Activated effector memory CD4-positive, alpha-beta T cell treated with anti-CD3 and anti-CD28 coated beads, Interleukin-2, amount 50 U/mL, for 16 hours (primary cell): ENCODE results near the gene ST3GAL3.

Source experiments
- DNase-seq: peaks from one replicate; pipeline ENCODE4 v3.0.0-alpha.2; 2020

Gene ST3GAL3

DNA sequence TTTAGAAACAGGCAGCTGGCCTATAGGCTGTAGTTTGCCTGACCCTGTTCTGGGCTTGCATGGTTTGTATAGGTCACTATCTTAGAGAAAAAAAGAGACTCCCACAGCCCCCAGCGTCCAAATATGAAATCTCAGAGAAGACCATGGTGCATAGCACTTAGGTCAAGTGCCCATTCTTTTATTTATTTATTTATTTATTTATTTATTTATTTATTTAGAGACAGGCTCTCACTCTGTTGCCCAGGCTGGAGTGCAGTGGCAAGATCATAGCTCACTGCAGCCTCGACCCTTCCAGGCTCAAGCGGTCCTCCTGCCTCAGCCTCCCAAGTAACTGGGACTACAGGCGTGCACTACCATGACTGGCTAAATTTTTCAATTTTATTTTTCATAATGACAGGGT lies 175.4 kb downstream of the ST3GAL3 start:
- no peak for DNase-seq

DNA sequence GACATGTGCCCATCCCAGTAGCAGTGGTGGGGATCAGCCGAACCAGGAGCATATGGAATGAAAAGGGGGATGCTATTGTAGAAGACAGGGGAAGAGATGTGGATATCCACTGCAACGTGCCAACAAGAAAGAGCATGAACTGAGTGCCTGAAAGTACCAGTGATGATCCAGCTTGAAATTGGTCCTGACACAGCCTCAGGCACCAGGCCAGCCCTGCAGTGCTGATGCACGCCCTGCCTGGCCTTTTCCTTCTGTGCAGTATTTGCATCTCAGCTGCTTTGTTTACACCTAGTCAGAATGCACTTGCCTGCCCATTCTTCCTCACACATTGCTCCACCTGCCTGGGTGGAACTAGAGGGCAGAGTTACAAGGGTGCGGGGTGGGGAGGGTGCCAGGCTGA lies 176.0 kb downstream of the ST3GAL3 start:
- DNase-seq, result no peak

DNA sequence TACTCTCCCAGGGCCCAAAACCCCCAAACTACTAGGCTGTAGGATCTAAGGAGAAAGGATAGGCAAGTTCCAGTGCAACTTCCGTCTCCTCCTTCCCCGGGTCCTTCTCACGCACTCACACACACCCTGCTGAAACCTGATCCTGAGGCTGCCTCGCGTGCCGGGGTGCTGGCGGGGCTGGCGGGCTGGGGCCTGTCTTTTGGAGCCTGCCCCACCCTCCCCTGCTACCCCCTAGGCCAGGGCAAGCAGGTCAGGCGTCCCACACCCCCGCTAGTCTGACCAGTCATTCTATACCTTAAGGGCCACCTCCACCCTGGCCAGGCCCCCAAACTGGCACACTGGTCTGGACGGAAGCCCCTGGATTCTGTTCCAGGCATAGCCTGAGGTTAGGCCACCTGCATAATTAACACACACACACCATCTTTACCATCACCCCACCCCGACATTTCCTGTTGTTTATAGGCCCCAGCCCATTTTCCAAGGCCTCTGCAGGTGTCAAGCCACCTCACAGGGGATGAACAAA lies 178.0 kb downstream of the ST3GAL3 start:
- no peak for DNase-seq

DNA sequence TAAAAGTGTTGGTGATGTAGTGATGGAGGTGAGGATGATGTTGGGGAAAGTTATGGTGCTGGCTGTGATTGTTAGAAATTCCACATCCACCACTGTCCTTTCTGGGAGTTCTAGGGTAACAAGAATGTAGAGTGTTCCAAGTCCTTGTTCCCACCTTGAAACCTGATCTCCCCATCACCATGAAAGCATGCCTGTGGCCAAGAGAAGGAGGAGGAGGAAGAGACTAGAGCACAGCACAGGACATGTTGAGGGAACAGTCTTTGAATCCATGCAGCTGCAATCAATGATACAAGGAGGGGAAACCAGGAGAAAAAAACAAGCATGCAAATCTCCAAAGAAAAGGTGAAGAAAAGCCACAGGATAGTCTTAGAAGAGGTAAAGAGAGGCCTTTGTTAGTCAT lies 180.4 kb downstream of the ST3GAL3 start:
- no peak for DNase-seq

DNA sequence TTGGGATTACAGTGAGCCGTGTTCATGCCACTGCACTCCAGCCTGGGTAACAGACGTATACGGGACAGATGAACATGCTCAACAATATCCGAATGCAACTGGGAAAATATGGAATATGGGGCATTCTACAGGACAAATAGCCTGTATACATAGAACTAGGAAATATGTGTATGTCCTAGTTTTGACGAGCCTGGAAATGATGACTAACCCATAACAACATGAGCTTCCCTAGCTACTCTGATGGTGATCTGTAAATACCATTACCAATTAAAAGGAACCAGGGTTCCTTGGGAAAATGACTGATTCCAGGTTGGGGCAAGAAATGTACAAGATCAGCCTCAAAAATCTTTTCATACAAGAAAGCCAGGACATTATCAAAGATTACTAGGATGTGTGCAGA lies 183.5 kb downstream of the ST3GAL3 start:
- no peak for DNase-seq

DNA sequence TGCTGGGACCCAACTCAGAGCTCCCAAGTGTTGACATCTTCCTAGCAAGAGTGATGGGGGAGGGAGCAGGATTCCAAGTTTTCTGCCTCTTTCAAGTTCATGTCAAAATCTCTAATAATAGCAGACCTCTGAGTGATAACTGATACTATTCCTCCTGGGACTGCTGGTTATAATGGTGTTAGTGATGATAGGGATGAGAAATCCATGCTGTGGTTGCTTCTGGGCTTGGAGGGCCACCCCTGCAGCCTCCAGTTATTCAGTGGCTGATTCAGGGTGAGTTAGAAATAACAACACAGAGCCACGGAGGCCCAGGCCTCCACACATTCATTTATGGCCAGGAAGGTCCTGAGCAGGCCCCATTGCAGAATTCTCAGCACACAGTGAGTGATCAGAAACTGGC lies 185.7 kb downstream of the ST3GAL3 start:
- DNase-seq, result no peak

DNA sequence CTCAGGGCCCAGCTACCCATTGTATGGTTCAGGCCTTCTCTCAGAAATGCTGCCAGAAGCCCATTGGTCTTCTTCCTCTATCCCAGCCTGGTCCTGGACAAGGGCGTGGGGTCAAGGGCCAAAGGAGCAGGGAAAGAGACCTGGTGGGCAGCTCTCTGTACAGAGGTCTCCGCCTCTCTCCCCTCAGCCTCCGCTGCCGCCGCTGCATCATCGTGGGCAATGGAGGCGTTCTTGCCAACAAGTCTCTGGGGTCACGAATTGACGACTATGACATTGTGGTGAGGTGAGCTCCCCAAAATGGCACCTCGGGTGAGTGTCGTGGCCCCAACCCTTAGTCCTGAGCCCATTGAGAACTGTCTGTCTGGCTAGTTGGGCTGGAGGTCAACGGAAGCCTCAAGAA lies 191.6 kb downstream of the ST3GAL3 start:
- no peak for DNase-seq

DNA sequence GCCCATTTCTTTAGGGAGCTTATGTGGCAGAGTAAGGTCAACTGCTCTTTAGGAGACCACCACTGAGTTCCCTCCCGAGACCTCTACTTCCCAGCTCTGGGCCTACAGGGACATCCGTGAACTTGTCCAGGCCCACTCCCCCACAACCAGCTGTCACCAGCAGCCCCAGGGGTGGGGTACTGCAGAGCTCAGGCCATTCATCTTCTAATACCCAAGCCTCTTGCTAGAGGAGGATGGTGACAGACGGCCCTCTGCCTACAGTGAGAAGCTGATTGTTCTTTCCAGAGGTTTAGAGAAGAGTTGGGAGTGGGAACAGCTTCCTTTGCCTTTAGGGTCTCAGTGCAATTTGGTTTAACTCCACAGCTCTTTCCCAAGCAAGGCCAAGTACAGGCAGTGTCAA lies 193.1 kb downstream of the ST3GAL3 start:
- DNase-seq, result no peak

DNA sequence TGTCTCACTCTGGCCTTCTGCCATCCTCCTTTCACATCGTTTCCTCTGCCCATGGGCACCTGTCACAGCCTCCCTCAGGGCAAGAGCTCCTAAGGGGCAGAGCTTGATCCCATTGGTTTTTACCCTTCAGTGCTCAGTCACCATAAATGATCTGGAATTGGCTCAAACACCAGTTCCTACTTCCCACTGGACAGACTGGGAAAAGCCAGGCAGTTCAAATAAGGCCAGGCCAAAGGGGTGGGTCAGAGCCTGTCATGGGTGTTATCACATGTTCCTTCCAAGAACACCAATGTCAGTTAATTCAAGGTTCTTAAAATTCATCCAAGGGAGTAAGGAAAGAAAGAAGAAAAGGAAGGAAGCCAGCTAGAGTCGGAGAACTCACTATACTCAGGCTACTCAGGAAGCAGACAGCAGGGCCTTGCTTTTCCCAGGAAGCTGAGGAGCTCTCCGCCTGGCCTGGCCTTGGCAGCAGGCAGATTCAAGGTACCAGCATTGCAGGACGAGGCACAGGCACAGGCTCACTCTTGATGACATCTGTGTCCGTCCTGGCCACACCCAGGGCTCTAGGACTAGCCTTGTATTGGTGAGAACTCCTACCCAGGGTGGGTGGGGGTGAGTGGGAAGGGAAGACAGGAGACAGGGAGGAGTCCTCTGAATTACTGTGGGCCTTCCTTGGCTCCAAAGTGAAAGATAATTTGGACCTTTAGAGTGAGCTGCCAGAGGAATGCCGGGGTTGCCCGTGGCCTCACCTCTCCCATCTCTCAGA lies 194.0 kb downstream of the ST3GAL3 start:
- DNase-seq, result no peak

DNA sequence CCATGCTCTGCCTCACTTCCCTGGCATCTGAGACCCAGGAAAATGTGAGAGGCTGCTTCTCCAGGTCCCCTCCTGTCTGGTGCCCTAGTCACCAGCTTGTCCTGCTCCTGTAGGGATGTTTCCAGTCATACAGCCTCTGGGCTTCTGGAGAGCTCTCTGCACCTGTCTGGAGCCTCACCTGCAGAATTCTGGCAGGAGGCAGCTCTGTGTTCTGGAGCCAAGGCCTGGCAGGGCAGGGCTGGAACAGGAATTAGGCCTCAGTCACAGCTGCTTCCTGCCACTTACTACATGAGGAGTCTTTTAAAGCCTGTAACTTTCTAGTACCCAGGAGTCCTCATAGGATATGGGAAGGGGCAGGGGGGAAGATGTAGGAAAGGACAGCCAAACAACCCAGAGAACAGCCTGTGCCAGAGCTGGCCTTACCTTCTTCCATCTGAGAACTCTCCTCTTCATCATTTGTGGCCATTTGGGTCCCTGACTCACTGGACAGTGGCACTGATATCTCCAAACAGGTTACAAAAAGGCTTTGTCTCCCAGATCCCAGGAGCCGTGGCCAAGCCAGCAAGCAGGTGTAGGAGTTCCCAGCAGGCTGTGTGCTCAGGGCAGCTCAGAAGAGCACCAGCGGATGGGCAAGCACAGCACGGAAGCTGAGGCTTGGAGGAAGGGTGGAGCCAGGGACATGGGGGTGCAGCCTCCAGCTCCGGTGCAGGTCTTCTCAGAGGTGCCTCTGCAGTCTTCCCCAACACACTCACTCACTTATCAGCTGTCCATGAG lies 194.9 kb downstream of the ST3GAL3 start:
- DNase-seq, result no peak

DNA sequence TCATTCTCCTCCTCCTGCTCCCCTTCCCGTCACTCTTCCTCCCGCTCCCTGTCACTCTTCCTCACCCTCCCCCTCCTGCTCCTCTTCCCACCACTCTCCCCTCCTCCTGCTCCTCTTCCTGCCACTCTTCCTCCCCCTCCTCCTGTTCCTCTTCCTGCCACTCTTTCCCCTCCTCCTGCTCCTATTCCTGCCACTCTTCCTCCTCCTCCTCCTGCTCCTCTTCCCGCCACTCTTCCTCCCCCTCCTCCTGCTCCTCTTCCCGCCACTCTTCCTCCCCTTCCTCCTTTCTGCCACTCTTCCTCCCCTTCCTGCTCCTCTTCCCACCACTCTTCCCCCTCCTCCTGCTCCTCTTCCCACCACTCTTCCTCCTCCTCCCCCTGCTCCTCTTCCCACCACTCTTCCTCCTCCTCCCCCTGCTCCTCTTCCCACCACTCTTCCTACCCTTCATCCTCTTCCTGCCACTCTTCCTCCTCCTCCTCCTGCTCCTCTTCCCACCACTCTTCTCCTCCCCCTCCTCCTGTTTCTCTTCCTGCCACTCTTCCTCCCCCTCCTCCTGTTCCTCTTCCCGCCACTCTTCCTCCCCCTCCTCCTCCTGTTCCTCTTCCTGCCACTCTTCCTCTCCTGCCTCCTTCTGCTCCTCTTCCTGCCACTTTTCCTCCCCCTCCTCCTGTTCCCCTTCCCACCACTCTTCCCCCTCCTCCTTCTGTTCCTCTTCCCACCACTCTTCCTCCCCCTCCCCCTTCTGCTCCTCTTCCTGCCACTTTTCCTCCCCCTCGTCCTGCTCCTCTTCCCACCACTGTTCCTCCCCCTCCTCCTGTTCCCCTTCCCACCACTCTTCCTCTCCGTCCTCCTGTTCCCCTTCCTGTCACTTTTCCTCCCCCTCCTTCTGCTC lies 197.6 kb downstream of the ST3GAL3 start:
- DNase-seq, result no peak

DNA sequence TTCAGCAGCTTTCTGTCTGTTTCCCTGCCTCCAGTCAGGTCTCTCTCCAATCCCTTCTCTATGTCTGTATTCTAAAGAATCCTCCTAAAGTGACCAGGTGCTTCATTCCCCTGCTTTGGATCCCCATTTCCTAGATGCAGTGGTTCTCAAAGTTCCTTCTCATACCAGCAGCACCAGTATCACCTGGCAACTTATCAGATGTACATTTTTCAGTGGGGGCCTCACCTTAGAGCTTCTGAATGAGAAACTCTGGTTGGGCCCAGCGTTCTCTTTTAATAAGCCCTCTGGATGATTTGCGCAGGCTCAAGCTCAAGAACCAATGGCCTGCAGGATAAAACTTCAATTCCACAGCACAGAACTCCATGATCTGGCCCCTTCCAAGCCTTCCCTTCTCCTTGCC lies 200.9 kb downstream of the ST3GAL3 start:
- DNase-seq, result no peak

DNA sequence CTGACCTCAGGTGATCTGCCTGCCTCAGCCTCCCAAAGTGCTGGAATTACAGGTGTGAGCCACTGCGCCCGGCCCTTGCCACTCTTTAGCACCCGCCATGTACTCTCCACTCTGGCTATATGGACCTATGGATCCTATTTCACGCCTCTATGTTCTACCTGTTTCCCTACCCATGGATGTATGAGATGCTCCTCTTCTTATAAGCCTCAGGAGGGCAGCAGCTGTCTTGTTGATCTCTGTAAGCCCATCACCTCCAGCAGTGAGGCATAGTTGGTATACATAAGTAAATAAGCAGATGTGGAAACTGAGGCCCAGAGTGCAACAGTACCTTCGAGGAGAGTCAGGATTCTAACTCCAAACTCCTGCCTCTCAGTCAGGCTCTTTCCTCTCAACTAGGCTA lies 201.5 kb downstream of the ST3GAL3 start:
- no peak for DNase-seq

DNA sequence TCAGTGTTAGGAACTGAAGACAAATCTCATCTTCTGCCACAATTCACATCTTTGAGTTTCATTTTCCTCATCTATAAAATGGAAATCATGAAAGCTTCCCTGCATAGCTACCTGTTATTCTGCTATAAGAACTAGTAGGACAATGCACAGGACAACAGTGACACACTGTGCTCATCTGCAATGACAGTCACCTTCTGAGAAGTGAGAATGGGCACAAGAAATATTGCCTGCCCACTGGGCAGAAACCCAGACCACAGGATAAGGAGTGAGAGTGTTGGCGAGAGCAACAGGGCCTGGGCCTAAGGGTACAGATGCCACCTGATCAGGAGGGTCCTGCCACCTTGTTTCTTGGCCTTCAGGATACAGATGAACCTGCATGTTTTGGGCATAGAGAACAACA lies 203.0 kb downstream of the ST3GAL3 start:
- no peak for DNase-seq

DNA sequence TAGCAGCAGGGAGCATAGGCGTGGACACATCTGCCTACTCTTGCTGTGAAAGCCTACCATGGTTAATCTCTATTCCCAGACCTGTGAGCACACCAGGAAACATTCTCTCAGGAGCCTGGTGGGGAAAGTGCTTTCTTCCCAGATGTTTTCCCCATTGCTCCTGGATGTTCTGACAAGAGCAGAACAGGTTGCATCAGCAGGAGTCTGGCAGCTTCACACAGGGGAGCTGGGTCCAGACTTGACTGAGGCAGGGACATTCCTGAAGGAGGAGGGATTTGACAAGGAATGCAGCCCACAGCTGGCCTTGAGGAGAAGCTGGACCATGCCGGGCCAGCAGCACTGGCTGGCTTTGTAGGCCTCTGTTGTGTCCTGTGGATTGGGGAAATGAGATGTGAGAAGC lies 205.3 kb downstream of the ST3GAL3 start:
- DNase-seq, result no peak

DNA sequence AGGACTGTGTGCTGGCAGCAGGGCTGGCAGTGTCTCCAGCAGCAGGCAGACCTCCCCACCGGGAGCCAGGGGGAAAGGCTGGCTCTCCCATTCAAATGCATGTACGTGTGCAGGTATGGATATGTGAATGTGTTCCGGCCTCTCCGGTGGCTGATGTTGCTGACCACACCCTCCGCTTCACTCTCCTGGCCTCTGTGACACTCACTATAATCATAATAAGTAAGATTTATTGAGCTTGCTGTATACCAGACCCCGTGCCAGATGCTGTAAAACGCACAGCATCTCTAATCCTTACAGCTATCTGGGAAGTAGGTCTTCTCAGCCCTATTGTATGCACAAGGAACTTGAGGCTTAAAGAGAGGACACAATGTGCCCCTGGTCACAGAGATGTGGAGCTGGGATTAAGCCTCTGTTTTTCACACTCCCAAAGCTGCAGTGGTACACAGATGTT lies 205.7 kb downstream of the ST3GAL3 start:
- no peak for DNase-seq

DNA sequence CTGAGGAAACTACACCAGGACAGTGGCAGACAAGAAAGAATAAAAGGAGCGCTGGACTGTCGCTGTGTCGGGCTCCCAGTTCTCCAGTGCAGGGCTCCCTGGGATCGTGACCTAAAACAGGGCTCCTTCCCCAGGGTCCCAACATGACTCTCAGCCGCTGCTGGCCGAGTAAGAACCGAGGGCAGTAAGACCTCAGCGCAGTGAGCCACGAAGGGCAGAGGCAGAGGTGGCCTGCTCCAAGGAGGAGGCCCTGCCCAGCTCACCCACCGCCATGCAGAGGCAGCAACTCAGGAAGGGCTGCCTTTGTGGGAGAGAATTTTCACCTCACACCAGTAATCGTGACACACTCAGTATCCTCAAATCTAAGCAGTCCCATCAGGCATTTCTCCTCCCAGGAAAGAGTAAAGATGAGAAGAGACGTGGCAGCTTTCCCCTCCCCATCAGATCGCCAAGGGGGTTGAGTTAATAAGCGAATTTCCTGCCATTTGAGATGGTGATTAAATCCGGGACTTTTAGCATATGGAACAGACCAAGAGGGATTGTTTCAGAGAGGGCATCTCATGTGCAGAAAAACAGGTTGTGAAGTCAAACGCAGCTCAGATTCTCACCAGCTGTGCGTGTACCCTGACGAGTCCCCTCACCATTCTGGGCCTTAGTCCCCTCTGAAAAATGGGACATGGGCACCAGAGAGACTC lies 206.5 kb downstream of the ST3GAL3 start:
- DNase-seq, result no peak

DNA sequence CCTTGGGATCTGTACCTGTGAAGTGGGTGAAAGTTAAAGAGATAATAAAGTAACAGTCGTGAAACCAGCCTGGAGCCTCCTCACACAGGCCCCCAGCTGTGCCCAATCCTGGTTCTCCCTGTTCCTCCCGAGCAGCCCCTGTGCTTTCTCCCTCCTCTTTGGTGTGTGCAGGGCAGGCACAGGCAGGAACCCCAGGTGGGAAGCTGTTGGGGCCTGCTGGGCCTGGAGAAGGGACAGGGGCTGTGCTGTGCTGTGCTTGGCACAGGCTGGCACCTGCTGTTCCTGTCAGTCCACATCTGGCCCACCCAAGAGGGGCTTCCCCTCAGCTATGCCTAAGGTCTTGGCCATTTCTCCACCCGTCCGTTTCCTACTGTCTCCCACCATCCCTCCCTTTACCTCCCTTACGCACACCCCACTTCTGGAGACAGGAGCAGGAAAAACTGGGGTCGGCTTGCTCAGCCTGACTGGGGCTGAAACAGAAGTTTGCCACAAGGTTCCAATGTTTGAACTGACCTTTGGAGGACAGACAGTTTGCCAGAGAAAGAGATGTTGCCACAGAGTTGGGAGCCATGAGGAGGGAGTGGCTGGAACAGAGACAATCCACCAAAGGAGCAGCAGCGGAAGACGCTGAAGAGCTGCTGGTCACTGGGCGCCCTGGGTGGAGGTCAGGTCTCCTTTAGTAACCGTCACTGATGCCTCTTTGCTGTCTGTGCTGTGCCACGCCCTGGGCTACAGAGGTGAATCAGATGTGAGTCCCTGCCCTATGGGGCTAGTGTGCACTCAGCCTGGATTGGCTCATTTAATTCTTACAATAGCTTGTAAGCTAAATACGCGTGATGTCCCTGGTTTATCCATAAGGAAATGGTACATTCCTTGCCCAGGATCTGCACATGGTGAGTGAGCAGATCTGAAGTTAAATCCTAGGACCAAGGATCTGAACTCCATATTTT lies 207.5 kb downstream of the ST3GAL3 start:
- no peak for DNase-seq

DNA sequence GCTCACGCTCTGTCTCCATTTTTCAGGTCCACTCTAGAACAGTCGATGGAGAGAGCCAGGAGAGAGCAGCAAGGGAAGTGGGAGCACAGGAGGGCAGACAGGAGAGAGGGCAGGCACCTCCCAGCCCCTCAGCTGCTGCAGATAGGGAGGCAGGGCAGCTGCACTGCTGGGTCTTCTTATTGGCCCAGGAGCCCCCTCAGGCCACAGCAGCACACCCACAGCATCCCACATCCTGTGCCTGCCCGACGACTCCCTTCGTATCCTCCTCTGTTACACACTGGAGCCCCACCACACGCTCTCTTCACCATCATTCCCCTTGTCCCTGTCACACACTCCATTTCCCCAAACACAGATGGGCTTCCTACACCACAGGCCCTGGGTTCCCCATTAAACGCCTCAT lies 212.6 kb downstream of the ST3GAL3 start:
- DNase-seq, result no peak

DNA sequence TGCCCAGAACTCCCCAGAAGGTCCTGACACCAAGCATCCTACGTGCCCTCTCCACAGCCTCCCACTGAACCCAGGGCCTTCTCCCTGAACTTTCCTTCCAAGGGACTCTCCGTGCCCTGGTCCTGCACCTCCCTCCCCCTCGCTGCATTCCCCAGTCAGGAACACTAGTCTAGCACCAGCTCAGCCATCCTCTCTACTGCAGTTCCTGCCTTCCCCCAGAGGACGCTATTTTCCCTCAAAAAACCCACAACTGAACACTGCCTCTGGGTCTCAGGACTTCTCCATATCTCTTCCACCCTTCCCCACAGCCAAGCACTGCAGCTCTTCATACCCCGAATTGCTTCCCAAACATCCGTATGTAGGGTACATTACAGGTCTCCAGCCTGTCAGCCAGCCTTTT lies 213.7 kb downstream of the ST3GAL3 start:
- no peak for DNase-seq

DNA sequence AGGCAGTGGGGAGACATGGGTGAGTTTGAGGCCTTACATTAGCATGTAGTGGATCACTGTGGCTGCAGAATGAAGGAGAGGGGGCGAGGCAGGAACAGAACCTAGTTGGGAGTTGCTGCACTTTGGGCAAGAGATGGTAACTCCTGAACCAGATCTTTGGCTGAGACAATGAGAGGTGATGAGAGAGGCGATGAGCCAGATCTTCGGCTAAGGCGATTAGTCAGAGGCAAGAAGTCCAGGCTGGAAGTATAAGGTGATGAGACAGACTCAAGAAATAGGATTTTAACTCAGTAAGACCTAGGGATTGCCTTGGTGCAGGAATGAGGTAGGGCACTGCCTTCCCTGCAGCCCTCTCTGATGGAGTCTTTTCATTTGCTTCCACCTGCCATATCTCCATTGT lies 217.2 kb downstream of the ST3GAL3 start:
- no peak for DNase-seq
